Measurements from ENCODE around the gene HPSE. TPM values are rescaled to one million over a fixed set of nuclear protein-coding genes. Genes with fewer than 3 reads are reported as not detected.
A peak's percentile ranks its signal among the peaks of the same experiment; 100 is the strongest.
"Not testable (repeated sequence)": the region's sequence is repeated elsewhere in the genome, so short reads cannot be mapped to it uniquely, and the experiment has no call there.

The HPSE gene
- total RNA-seq, 1 donor, result 0.27 TPM

DNA sequence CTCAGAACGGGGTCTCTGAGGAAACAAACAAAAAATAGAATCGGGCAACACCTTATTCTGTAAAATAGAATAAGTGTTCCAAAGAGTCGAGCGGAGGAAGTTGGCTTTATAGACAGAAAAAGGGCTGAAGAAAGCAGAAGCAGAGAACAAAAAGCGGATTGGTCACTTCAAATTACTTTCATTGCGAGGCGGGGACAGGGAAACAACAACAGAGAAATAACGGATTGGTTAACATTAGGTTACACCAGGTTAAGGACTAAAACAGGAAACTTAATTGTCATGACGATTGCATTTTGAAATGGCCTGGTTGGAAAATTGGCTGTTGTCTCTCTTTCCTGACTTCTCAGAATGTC is 49.6 kb downstream of the HPSE start:
- peak overlapping the region; percentile 72 for H3K4me3 ChIP-seq (ENCODE audit: low read depth, low read length)
- peak; percentile 58 for DNase-seq (ENCODE audit: low read depth)
- TF ChIP-seq, protein P1, sequence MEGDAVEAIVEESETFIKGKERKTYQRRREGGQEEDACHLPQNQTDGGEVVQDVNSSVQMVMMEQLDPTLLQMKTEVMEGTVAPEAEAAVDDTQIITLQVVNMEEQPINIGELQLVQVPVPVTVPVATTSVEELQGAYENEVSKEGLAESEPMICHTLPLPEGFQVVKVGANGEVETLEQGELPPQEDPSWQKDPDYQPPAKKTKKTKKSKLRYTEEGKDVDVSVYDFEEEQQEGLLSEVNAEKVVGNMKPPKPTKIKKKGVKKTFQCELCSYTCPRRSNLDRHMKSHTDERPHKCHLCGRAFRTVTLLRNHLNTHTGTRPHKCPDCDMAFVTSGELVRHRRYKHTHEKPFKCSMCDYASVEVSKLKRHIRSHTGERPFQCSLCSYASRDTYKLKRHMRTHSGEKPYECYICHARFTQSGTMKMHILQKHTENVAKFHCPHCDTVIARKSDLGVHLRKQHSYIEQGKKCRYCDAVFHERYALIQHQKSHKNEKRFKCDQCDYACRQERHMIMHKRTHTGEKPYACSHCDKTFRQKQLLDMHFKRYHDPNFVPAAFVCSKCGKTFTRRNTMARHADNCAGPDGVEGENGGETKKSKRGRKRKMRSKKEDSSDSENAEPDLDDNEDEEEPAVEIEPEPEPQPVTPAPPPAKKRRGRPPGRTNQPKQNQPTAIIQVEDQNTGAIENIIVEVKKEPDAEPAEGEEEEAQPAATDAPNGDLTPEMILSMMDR (IDR thresholded peaks at IDR 0.05; ENCODE audit: insufficient read depth, low read length), result no peak

DNA sequence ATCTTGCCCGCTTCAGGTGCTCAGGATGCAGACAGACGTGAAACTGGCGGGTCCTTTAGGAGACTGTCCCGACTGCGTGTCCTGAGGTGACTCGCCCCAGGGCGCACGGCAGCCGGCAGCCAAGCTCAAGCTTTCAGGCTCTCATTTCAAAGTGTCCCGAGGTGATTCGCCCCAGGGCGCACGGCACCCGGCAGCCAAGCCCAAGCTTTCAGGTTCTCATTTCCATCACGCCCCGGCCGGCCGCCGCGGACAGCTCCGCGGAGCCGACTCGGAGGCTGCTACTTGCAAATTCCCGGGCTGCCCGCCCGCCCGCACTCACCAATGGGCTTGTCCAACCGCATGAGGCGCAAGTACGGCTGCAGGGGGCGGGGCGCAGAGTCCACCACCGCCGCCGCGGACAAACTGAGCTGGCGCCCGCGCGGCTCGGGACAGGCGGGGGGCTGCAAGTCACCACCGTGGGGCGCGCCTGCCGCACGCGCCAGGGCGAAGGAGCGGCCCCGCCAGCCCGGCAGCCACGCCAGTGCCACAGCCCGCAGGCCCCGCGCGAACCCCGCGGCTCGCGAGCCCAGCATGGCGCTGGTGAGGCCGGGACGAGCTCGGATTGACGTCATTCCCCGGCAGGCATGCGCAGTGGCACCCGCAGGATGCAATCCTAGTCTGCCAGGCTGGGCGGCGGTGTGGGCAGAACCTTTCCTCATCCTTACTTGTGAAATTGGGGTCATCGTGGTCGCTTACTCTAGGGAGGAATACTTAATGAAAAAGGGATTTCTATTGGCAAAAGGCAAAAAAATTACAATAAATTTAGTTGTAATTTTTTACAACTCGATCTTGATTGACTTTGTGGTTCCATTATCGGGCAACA is 50.2 kb downstream of the HPSE start, which contains the start of gene COQ2:
Gene COQ2, minus strand, starts transcription at position 606 of the 862 bp plus-strand sequence. Its CDS starts 34 bp downstream, at position 572.
- H3K4me3 ChIP-seq (ENCODE audit: low read depth, low read length), result peak within 1 kb of the TSS; percentile 72
- TF ChIP-seq, protein P1 (IDR thresholded peaks at IDR 0.05; ENCODE audit: insufficient read depth, low read length), result peak; percentile 20
- peak; percentile 94 for DNase-seq (ENCODE audit: low read depth)

DNA sequence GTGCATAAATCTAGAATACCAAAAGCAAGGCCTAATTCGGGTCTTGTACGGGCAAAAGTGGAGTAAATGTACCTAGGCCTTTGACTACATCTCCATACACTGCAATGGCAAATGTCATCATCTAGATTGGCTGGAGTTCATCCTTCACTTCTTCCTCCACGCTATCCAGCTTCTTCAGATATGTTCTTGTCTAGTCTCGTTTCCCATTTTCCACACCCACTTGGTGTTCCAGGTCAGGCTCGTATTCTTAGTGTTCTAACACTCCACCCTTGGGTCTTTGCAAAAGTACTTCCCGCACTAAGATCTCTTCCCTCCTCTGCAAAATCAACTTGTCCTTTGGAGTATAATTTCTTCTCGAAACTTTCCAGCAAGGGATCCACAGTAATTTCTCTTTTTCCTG is 51.5 kb downstream of the HPSE start:
- TF ChIP-seq, protein P1 (IDR thresholded peaks at IDR 0.05; ENCODE audit: insufficient read depth, low read length), result no peak
- no peak for DNase-seq (ENCODE audit: low read depth)
- H3K4me3 ChIP-seq (ENCODE audit: low read depth, low read length), result no peak overlapping the region

DNA sequence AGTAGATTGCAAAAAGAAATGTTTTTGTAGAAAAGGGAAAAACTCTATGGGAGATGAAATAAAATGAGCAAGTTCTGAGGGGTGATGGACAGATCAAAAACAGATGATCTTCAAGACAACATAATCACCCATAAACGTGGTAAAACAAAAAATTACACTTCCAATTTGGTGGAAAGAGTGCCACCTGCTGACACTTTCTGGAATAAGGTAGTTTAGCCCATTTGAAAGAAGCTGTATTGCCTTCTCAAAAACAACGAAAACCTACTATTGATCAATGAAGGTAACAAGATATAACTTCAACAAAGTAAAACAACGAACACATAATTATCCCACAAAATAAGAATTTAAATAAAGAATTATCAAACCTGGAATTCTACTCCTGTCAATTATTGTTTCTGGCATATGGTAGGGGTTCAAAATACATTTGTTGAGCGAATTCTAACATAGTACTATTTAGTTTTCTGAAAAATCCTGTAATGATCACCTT is 52.6 kb downstream of the HPSE start:
- TF ChIP-seq, protein P1 (IDR thresholded peaks at IDR 0.05; ENCODE audit: insufficient read depth, low read length), result peak; percentile 72
- no peak overlapping the region for H3K4me3 ChIP-seq (ENCODE audit: low read depth, low read length)
- peak; percentile 80 for DNase-seq (ENCODE audit: low read depth)

DNA sequence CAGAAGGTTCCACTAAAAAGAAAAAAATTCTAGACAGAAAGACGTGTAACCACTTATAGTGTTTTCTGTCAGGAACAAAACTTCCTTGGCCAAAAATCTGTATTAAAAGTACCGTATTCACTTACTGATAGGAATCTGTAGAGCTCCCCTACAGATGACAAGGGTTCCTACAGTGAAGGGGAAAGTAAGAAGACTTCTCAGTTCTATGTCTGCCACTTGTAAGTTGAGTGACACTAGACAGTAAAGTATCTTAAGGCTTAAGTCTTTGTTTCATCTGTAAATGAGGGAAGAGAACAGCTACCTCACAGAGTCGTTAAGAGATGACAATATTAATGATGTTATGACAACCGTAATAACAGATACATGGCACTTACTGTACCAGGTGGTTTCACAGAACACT is 53.3 kb downstream of the HPSE start:
- H3K4me3 ChIP-seq (ENCODE audit: low read depth, low read length), result no peak overlapping the region
- DNase-seq (ENCODE audit: low read depth), result no peak
- TF ChIP-seq, protein P1 (IDR thresholded peaks at IDR 0.05; ENCODE audit: insufficient read depth, low read length), result peak; percentile 17

GRCh38 chr4:83276299-83277040 is 58.2 kb downstream of the HPSE start:
- no peak overlapping the region for H3K4me3 ChIP-seq (ENCODE audit: low read depth, low read length)
- no peak for DNase-seq (ENCODE audit: low read depth)
- TF ChIP-seq, protein P1 (IDR thresholded peaks at IDR 0.05; ENCODE audit: insufficient read depth, low read length), result no peak

DNA sequence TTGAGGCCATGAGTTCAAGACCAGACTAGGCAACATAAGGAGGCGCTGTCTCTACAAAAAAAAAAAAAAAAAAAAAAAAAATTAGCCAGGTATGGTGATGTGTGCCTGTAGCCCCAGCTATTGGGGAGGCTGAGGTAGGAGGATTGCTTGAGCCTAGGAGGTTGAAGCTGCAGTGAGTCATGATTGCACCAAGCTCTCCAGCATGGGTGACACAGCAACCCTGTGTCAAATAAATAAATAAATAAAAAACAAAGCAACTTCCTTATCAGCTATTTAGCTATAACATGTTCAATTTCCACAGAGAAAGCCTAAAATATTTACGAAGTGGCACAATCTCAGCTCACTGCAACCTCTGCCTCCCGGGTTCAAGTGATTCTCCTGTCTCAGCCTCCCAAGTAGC is 60.7 kb downstream of the HPSE start:
- H3K4me3 ChIP-seq (ENCODE audit: low read depth, low read length); DNase-seq (ENCODE audit: low read depth): not testable (repeated sequence)

Measured in fibroblast of the aortic adventitia (primary cell).